Endodermal cell (in vitro differentiated cells): Measurements from ENCODE around the gene PLEKHA6. TPM values are rescaled to one million over a fixed set of nuclear protein-coding genes. Genes with fewer than 3 reads are reported as not detected.
"Not testable (repeated sequence)": the region's sequence is repeated elsewhere in the genome, so short reads cannot be mapped to it uniquely, and the experiment has no call there.

ENCODE experiments used
- DNase-seq: peaks from one replicate; pipeline ENCODE4 v3.0.0-alpha.2; 2017
- H3K27ac ChIP-seq: 2 replicates; pipeline ENCODE4 v1.5.1; 2013; ENCODE audit warnings: mild to moderate bottlenecking, low read depth, low read length, moderate library complexity
- H3K27me3 ChIP-seq: 2 replicates; pipeline ENCODE4 v1.6.1; 2013; ENCODE audit warnings: mild to moderate bottlenecking, low read length, moderate library complexity; ENCODE audit not compliant: insufficient read depth, control insufficient read depth, poor library complexity, severe bottlenecking
- H3K36me3 ChIP-seq: 2 replicates; pipeline ENCODE4 v1.7.0; 2013; ENCODE audit warnings: mild to moderate bottlenecking, low read length, moderate library complexity; ENCODE audit not compliant: control insufficient read depth, insufficient read depth
- H3K4me1 ChIP-seq: one replicate; pipeline ENCODE4 v1.7.0; 2013; ENCODE audit warnings: low read length; ENCODE audit not compliant: control insufficient read depth, insufficient read depth
- H3K4me3 ChIP-seq: 2 replicates; pipeline ENCODE4 v1.5.1; 2013; ENCODE audit warnings: mild to moderate bottlenecking, low read length, moderate library complexity
- H3K9ac ChIP-seq: 2 replicates; pipeline ENCODE4 v1.6.1; 2013; ENCODE audit warnings: mild to moderate bottlenecking, low read length, moderate library complexity; ENCODE audit not compliant: poor library complexity, severe bottlenecking; ENCODE audit errors: extremely low read depth
- H3K9me3 ChIP-seq: 2 replicates; pipeline ENCODE4 v1.6.1; 2013; ENCODE audit warnings: mild to moderate bottlenecking, low read length, moderate library complexity; ENCODE audit not compliant: control insufficient read depth
- H3K27ac Mint-ChIP-seq: 2 replicates; pipeline ENCODE4 v1.8.0; 2020; ENCODE audit warnings: mixed read lengths
- H3K27me3 Mint-ChIP-seq: 2 replicates; pipeline ENCODE4 v1.8.0; 2021; ENCODE audit warnings: mild to moderate bottlenecking, mixed read lengths; ENCODE audit not compliant: insufficient read depth
- H3K36me3 Mint-ChIP-seq: 2 replicates; pipeline ENCODE4 v1.8.0; 2020; ENCODE audit warnings: low read depth, mixed read lengths
- H3K4me1 Mint-ChIP-seq: 2 replicates; pipeline ENCODE4 v1.8.0; 2020; ENCODE audit warnings: mixed read lengths
- H3K4me3 Mint-ChIP-seq: 2 replicates; pipeline ENCODE4 v1.8.0; 2020; ENCODE audit warnings: mild to moderate bottlenecking, moderate library complexity, mixed read lengths
- H3K9me3 Mint-ChIP-seq: 2 replicates; pipeline ENCODE4 v1.8.0; 2020; ENCODE audit warnings: mild to moderate bottlenecking, mixed read lengths
- CTCF ChIP-seq: fragments of 200-600 bp; sonication (generic); conservative IDR thresholded peaks from 2 replicates; pipeline ENCODE4 v1.5.0; 2021; ENCODE audit warnings: antibody characterized with exemption, mild to moderate bottlenecking
- WGBS, 2 experiments: methylation state at CpG; one replicate each; pipeline versions ENCODE4 v1.1.5 to v1.1.7; 2013; ENCODE audit warnings: missing lambda C conversion rate in 2 of 2, mixed read lengths in 1 of 2; ENCODE audit not compliant: insufficient coverage in 1 of 2, insufficient read length in 1 of 2; 5-methylcytosine and 5-hydroxymethylcytosine counted together
- total RNA-seq, 2 donors: library from RNA; stranded (reverse); fragmentation: NEBNext Ultra II Directional in 1 of 2; extraction: Animal tissue kit (Norgen Biotek cat#: 25700) in 1 of 2; gene quantifications; 2 replicates in 1 of 2; 3 replicates in 1 of 2; pipeline ENCODE4 v1.2.1, GENCODE V29; 2021

Gene PLEKHA6
- total RNA-seq, 2 donors from 2014 or later = 37.0 to 43.3 TPM

DNA sequence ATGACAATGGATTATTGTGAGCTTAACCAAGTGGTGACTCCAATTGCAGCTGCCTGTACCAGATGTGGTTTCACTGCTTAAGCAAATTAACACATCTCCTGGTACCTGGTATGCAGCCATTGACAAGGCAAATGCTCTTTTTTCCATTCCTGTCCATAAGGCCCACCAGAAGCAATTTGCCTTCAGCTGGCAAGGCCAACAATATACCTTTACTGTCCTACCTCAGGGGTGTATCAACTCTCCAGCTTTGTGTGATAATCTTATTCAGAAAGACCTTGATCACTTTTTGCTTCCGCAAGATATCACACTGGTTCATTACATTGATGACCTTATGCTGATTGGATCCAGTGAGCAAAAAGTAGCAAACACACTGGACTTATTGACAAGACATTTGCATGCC, 122.2 kb downstream of the PLEKHA6 start:
- H3K27ac Mint-ChIP-seq, H3K27me3 Mint-ChIP-seq, H3K4me3 ChIP-seq, H3K4me1 Mint-ChIP-seq, H3K36me3 ChIP-seq, DNase-seq, H3K9me3 ChIP-seq, H3K9ac ChIP-seq, H3K4me1 ChIP-seq, H3K27ac ChIP-seq, H3K27me3 ChIP-seq, H3K4me3 Mint-ChIP-seq: not testable (repeated sequence)
- peaks cover 93% of the 10 kb centered on the region for H3K36me3 Mint-ChIP-seq
- H3K9me3 Mint-ChIP-seq = peaks cover 10% of the 10 kb centered on the region
- 70 to 98% methylated on average over 1 of the region's 1 CpG for WGBS, 2 experiments

DNA sequence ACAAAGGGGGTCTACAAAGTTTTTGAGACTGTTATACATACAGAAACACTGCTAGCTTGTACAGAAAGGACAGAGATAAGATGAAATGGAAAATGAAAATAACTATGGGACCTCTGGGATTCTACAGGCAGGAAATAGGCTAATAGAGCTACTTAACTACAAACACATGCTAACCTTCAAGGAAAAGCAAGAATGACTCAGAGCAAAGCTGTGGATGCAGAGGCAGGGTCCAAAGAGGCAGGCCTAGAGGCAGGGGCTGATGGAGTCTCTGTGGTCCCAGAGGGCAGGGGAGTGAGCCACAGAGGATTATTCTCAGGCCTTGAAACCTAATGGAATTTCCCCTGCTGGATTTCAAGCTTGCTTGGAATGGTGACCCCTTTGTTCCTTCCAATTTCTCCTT, 127.2 kb downstream of the PLEKHA6 start:
- H3K36me3 ChIP-seq = peaks cover 15% of the 10 kb centered on the region
- Mint-ChIP-seq H3K36me3 (peaks cover 86% of the 10 kb centered on the region), H3K27ac (no peak overlapping the region), H3K4me3 (no peak overlapping the region), H3K9me3 (peaks cover 10% of the 10 kb centered on the region), H3K27me3 (no peaks in the 10 kb centered on the region), H3K4me1 (no peaks in the 10 kb centered on the region)
- no peak for DNase-seq
- H3K9ac ChIP-seq = no peak overlapping the region
- H3K27me3 ChIP-seq = no peaks in the 10 kb centered on the region
- H3K27ac ChIP-seq = no peak overlapping the region
- no peak for TF ChIP-seq CTCF
- H3K4me1 ChIP-seq = no peaks in the 10 kb centered on the region
- no peak overlapping the region for H3K4me3 ChIP-seq
- H3K9me3 ChIP-seq = no peaks in the 10 kb centered on the region

GRCh38 chr1:204230211-204230610, 129.5 kb downstream of the PLEKHA6 start:
- Histone ChIP-seq H3K27me3 (no peaks in the 10 kb centered on the region), H3K4me1 (no peaks in the 10 kb centered on the region), H3K4me3 (no peak overlapping the region), H3K9me3 (no peaks in the 10 kb centered on the region), H3K36me3 (peaks cover 12% of the 10 kb centered on the region), H3K9ac (no peak overlapping the region), H3K27ac (no peak overlapping the region)
- Mint-ChIP-seq H3K27ac (no peak overlapping the region), H3K4me3 (no peak overlapping the region), H3K9me3 (no peaks in the 10 kb centered on the region), H3K4me1 (no peaks in the 10 kb centered on the region), H3K27me3 (no peaks in the 10 kb centered on the region), H3K36me3 (peaks cover 76% of the 10 kb centered on the region)
- DNase-seq = no peak
- TF ChIP-seq CTCF = no peak
- 94 to 98% methylated on average over 12 to 14 of the region's 14 CpGs for WGBS, 2 experiments

DNA sequence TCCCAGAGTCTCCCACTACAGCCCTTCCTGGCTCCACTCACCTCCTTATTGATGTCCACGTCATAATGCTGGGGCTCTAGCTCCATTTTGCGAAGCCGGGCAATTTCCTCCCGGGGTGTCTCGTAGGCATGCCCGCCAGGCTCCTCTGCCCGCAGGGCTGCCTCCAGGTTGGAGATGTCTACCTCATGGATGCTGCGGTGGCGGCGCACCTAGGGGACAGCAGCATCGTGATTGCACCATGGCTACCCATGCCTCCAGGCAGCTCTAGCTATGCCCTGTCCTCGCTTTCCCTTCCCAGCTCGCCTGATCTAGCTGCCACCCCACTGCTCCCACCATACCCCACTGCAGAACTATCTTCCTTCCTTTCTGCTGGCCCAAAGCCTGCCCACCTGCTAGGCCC, 130.8 kb downstream of the PLEKHA6 start:
- DNase-seq = peak; percentile 28
- no peak overlapping the region for H3K27ac ChIP-seq
- peaks cover 67% of the 10 kb centered on the region for H3K36me3 Mint-ChIP-seq

More for the DNA sequence above, 130.8 kb downstream of the PLEKHA6 start:
- H3K36me3 ChIP-seq = peaks cover 9% of the 10 kb centered on the region
- no peak overlapping the region for H3K4me3 Mint-ChIP-seq
- H3K9ac ChIP-seq = no peak overlapping the region
- no peaks in the 10 kb centered on the region for H3K9me3 ChIP-seq
- no peaks in the 10 kb centered on the region for H3K9me3 Mint-ChIP-seq
- no peaks in the 10 kb centered on the region for H3K4me1 Mint-ChIP-seq
- H3K27me3 ChIP-seq = no peaks in the 10 kb centered on the region
- no peak overlapping the region for H3K4me3 ChIP-seq
- WGBS, 2 experiments = 93 to 96% methylated on average over 9 to 13 of the region's 13 CpGs
- no peak overlapping the region for H3K27ac Mint-ChIP-seq
- no peak for TF ChIP-seq CTCF
- H3K27me3 Mint-ChIP-seq = no peaks in the 10 kb centered on the region
- no peaks in the 10 kb centered on the region for H3K4me1 ChIP-seq
